ENCODE results near the gene ATP5MG. TPM values are rescaled to one million over a fixed set of nuclear protein-coding genes. Genes with fewer than 3 reads are reported as not detected.

ATP5MG gene
- total and polyA plus RNA-seq, 2 of the 8 experiments (the other 6 are each of a cell fraction or from before 2014, with no cell fraction given), result 237 to 464 TPM

DNA sequence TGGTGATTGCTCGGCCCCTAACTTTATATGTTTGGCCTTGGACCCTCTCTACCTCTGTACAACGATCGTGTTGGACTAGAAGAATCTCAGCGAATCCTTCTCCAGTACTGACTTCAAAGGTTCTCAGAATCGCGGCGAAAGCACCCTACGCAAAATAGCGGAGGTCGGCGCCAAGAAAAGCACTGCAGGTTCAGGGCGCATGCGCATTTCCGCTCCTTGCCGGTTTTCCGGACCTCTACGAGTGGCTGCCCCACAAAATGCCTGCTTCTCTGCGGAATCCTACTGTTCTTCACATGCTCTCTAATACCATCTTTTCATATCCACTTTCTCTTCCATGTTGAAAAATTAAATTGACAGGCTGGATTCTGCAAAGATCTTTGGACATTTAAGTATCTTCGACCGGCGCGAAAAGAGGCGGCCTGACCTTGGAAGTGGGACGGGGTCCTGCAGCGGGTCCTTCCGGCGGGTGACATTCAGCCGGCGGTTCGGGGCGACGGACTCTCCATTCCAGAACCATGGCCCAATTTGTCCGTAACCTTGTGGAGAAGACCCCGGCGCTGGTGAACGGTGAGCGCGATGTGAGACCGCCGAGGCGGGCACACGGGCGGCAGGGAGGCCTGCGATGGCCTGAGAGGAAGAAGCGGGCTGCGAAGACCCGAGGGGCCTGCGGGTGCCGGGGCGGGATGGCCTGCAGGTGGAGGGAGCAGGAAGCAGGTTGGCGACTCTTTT lies at the start of gene ATP5MG (continued):
- TF ChIP-seq TAF1 (IDR thresholded peaks at IDR 0.05; ENCODE audit: low read depth, low read length) (peak; percentile 68; the same call in 1 of the 2 replicates), PHF8 (conservative IDR thresholded peaks at IDR 0.05; ENCODE audit: low read depth, low read length) (peak; percentile 57; the same call in 1 of the 2 replicates), ASH2L (IDR thresholded peaks at IDR 0.05; ENCODE audit: low read length) (peak; percentile 98), SP2 (IDR thresholded peaks at IDR 0.05; ENCODE audit: low read length) (no peak), GTF2F1 (IDR thresholded peaks at IDR 0.05; ENCODE audit: borderline replicate concordance, low read depth, low read length) (no peak), GABPA (IDR thresholded peaks at IDR 0.05; ENCODE audit: borderline replicate concordance, insufficient read depth, low read length) (0 out of 2 replicates have a peak, but pooled peaks have one; percentile 18), POU5F1 (IDR thresholded peaks at IDR 0.05; ENCODE audit: low read depth, low read length) (no peak), JUN (IDR thresholded peaks at IDR 0.05; ENCODE audit: low read depth, low read length) (no peak), CHD1 (IDR thresholded peaks at IDR 0.05; ENCODE audit: low read depth, low read length) (no peak), TAF7 (optimal IDR thresholded peaks at IDR 0.05; ENCODE audit: borderline replicate concordance, low read depth, low read length) (no peak), EZH2 (IDR thresholded peaks at IDR 0.05; ENCODE audit: low read depth, low read length, severe bottlenecking) (no peak), TBP (IDR thresholded peaks at IDR 0.05; ENCODE audit: low read depth, low read length) (peak; percentile 48)
